ENCODE results near the gene STK39.

STK39 gene

DNA sequence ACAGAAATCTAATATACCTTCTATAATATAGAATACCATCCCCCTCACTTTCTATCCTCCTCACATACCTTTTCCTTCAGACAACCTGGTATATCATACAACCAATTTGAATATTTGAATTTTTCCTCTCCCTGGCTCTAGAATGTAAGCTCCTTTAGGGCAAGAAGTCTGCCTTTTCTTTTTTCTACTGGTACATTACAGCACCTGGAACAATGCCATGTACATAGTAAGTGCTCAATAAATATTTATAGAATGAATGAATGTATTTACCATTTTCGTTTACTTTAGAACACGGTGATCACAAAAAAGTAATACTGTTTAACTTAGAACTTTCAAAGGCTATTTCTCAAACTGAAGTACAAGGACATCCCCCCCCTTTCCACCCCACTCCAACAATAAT, 187.6 kb downstream of the STK39 start:
- DNase-seq (ENCODE audit: low read depth in 2 of 2), result no peak
- H3K4me3 ChIP-seq (replicated peaks in 1 of 2; ENCODE audit: low read depth in 2 of 2, low read length in 2 of 2), result no peak overlapping the region
- TF ChIP-seq, protein P1, sequence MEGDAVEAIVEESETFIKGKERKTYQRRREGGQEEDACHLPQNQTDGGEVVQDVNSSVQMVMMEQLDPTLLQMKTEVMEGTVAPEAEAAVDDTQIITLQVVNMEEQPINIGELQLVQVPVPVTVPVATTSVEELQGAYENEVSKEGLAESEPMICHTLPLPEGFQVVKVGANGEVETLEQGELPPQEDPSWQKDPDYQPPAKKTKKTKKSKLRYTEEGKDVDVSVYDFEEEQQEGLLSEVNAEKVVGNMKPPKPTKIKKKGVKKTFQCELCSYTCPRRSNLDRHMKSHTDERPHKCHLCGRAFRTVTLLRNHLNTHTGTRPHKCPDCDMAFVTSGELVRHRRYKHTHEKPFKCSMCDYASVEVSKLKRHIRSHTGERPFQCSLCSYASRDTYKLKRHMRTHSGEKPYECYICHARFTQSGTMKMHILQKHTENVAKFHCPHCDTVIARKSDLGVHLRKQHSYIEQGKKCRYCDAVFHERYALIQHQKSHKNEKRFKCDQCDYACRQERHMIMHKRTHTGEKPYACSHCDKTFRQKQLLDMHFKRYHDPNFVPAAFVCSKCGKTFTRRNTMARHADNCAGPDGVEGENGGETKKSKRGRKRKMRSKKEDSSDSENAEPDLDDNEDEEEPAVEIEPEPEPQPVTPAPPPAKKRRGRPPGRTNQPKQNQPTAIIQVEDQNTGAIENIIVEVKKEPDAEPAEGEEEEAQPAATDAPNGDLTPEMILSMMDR (IDR thresholded peaks at IDR 0.05; ENCODE audit: low read depth, low read length), result no peak

- no peak overlapping the region for H3K4me3 ChIP-seq (replicated peaks in 1 of 2; ENCODE audit: low read depth in 2 of 2, low read length in 2 of 2)
- DNase-seq (ENCODE audit: low read depth in 2 of 2), result no peak
- TF ChIP-seq, protein P1 (IDR thresholded peaks at IDR 0.05; ENCODE audit: low read depth, low read length), result no peak
These were observed 188.7 kb downstream of the STK39 start for GRCh38 chr2:168058675-168059074.

DNA sequence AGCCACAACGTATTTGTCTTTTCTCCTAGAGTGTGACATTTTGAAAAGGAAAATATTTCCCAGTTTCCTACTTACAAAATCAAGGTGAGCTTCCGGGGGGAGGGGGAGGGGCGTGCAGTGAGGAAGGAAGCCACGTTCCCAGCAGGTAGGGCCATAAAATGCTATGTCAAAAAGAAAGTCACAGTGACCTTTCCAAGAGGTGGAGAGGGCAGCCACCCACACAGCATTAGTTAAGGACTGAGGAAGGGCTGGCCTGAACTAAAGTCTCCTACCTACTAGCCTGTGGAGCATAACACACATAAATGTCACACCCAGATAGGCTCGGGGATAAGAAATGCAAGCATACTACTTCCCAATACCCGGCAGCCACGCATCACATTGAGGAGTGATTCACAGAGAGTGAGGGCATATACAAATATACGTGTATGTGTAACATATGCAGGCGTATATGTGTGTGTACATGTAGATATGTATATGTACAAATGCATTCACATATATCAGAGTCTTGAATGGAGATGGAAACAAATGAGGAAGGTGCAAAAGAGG, 191.1 kb downstream of the STK39 start:
- DNase-seq (ENCODE audit: low read depth in 2 of 2), result no peak
- no peak overlapping the region for H3K4me3 ChIP-seq (replicated peaks in 1 of 2; ENCODE audit: low read depth in 2 of 2, low read length in 2 of 2)
- TF ChIP-seq, protein P1 (IDR thresholded peaks at IDR 0.05; ENCODE audit: low read depth, low read length), result no peak

DNA sequence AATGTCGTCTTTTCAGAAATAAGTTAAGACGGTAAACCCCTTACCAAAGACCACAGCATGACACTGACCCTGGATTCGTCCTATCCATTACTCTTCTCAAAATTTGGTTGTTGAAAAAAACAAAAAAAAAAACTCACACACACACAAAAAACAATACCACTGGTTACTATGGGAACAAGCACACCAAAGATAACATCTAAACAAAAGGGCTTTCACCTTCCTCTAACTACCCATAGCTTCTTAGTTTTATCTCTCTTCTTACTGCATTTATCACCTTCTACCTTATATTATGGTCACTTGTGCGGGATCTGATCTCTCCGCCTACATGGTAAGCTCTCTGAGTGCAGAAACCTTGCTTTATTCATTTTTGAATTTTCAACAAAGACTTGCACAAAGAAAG, 192.7 kb downstream of the STK39 start:
- DNase-seq (ENCODE audit: low read depth in 2 of 2), result no peak
- TF ChIP-seq, protein P1 (IDR thresholded peaks at IDR 0.05; ENCODE audit: low read depth, low read length), result no peak
- no peak overlapping the region for H3K4me3 ChIP-seq (replicated peaks in 1 of 2; ENCODE audit: low read depth in 2 of 2, low read length in 2 of 2)

GRCh38 chr2:168053676-168054075, 193.7 kb downstream of the STK39 start:
- H3K4me3 ChIP-seq (replicated peaks in 1 of 2; ENCODE audit: low read depth in 2 of 2, low read length in 2 of 2), result no peak overlapping the region
- DNase-seq (ENCODE audit: low read depth in 2 of 2), result no peak
- TF ChIP-seq, protein P1 (IDR thresholded peaks at IDR 0.05; ENCODE audit: low read depth, low read length), result no peak

DNA sequence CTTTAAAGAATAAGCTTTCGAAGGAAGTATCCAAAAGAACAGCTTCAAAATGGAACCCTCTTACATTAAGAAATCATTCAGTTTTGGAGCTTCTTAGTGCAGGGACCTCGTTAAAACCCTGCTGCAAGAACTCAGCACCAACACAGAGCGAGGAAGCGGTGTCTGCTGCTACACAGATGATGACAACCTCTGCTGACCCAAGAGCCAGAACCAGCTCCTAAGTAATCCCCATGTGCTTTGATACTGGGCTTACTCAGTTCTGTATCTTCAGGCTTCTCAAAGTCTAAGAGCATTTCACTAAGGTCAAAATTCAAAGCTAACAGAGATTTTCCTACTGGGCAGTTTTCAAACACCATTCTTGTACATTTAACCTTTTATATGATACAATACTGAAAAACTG, 194.6 kb downstream of the STK39 start:
- TF ChIP-seq, protein P1 (IDR thresholded peaks at IDR 0.05; ENCODE audit: low read depth, low read length), result no peak
- H3K4me3 ChIP-seq (replicated peaks in 1 of 2; ENCODE audit: low read depth in 2 of 2, low read length in 2 of 2), result no peak overlapping the region
- no peak for DNase-seq (ENCODE audit: low read depth in 2 of 2)

DNA sequence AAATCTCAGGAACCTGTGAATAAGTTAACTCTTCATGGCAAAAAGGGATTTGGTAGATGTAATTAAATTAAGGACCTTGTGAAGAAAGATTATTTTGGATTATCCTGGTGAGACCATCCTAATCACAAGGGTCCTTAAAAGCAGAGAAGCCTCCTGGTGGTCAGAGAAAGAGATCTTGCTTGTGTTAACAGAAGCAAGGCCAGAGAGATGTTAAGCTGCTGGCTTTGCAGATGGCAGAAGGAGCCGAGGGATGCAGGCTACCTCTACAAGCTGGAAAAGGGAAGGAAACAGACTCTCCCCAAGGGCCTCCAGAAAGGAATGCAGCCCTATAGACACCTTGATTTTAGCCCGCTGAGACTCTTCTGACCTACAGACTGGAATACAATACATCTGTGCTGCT, 197.0 kb downstream of the STK39 start:
- TF ChIP-seq, protein P1 (IDR thresholded peaks at IDR 0.05; ENCODE audit: low read depth, low read length), result no peak

More for the DNA sequence above, 197.0 kb downstream of the STK39 start:
- no peak for DNase-seq (ENCODE audit: low read depth in 2 of 2)
- H3K4me3 ChIP-seq (replicated peaks in 1 of 2; ENCODE audit: low read depth in 2 of 2, low read length in 2 of 2), result no peak overlapping the region
